Motor neuron (in vitro differentiated cells): ENCODE results near the gene FADS1. TPM values are rescaled to one million over a fixed set of nuclear protein-coding genes. Genes with fewer than 3 reads are reported as not detected.

Experiments used
- ATAC-seq, 8 experiments: fragments of 200-7000 bp; cut with Tn5 transposase; replicated peaks in 6 of 8; 2 replicates each; pipeline ENCODE4 v1.8.0; 2021; ENCODE audit warnings: mild to moderate bottlenecking in 8 of 8, moderate library complexity in 8 of 8
- H3K27ac ChIP-seq, 2 donors: fragments of 250-450 bp; sonication (Bioruptor Pico); 2 replicates each; pipeline ENCODE4 v1.9.0; 2021; ENCODE audit warnings: antibody characterized with exemption in 2 of 2, mild to moderate bottlenecking in 2 of 2, moderate library complexity in 1 of 2
- H3K4me1 ChIP-seq, 2 donors: fragments of 250-450 bp; sonication (Bioruptor Pico); replicated peaks in 1 of 2; 2 replicates each; pipeline ENCODE4 v1.6.1; 2021; ENCODE audit warnings: antibody characterized with exemption in 2 of 2, mild to moderate bottlenecking in 2 of 2, moderate library complexity in 1 of 2
- H3K4me3 ChIP-seq, 5 donors: fragments of 250-450 bp; sonication (Bioruptor Pico); 2 replicates each; pipeline ENCODE4 v1.9.0; 2021; ENCODE audit warnings: antibody characterized with exemption in 5 of 5, mild to moderate bottlenecking in 5 of 5, moderate library complexity in 4 of 5
- WGBS, 10 experiments: fragments of 450-650 bp; shearing (Covaris generic); methylation state at CpG; one replicate each; pipeline ENCODE4 v1.0.0; 2022; 5-methylcytosine and 5-hydroxymethylcytosine counted together
- in situ Hi-C, 9 experiments: fragments of 400-800 bp; cut with MboI; loops; one replicate each; pipeline ENCODE4 v1.15.0; 2021; ENCODE audit warnings: low sequenced_read_pairs in 9 of 9, low pct_unique_long_range_greater_than_20kb in 2 of 9; ENCODE audit not compliant: unreplicated experiment in 9 of 9
- total RNA-seq, 8 experiments: library from RNA; unstranded; fragments of 300-600 nt; gene quantifications; 2 replicates each; pipeline versions ENCODE4 v1.2.3 to v1.2.4, GENCODE V29; 2022

FADS1 gene
- total RNA-seq, 8 experiments from 2014 or later, result 55.0 to 165 (median 116) TPM

DNA sequence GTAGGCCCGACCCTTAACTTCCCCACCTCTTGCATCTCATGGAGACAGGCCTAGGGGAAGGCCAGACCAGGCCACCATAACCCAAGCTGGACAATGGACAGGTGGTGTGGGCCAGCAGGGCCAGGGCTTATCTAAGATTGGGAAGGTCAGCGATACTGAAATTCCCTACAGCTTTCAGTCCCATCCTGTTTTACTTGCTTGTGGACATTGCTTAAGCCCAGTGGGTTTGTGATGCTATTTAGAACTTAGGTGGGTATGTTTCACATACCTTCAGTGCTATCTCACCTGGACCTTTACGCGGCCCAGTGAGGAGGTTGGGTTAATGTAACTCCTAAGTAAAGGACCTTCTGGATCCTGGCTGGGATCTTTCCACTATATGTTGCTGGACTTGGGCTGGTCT, 13.0 kb upstream of the FADS1 start:
- ATAC-seq, result no peak
- 12 to 86% (median 51%) methylated on average over 1 to 4 of the region's 4 CpGs; no CpG with 5 or more reads in 4 of the 10 experiments for WGBS, 10 experiments
- H3K4me1 ChIP-seq, result peaks cover 53 to 57% of the 10 kb centered on the region in 2 donors
- H3K4me3 ChIP-seq, result peak overlapping the region; percentile 57 to 93 (median 90)
- H3K27ac ChIP-seq, result peak overlapping the region in 1 of 2 donors; percentile 98
- in situ Hi-C loops, result no loop called here

DNA sequence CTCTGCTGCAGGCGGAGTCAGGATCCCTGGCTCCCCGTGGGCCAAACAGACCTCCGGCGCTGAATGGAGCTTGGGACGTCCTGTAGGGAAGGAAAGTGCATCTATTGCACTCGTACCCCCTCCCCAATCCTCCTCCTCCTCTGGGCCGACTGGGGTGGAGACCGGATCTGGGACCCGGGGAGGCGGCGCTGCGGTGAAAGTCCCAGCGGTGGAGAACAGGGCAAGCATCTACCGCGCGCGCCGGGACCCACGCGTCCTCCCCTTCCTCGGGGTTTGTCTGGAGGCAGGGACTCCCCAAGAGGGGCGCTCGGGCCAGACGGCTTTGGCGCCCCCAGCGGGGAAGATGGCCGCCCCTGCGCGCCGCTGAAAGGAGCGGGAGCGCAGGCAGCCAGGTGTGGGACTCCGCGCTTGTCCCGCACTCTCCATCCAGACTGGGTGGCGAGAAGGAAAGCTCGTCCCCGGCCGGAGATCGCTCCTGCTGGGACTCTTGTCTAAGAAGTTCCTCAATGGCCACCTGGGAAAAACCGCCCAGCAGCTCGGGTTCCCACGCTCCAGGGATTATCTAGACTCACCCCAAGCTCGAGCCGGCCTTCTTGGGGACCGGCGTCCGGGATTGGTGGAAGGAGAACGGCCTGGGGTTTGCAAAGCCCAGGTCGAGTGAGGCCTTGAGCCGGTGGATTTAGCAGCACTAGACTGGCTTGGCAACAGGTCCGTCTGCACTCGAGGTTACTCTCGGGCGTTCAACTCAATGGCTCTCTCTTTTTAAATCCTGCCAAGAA, 12.0 kb upstream of the FADS1 start:
- in situ Hi-C loops, result no loop called here
- 0 to 4% (median 0%) methylated on average over 10 to 24 of the region's 55 CpGs; no CpG with 5 or more reads in 6 of the 10 experiments for WGBS, 10 experiments
- Histone ChIP-seq H3K4me3 (peak overlapping the region; percentile 57 to 93 (median 90)), H3K4me1 (peaks cover 43 to 47% of the 10 kb centered on the region in 2 donors), H3K27ac (peak overlapping the region; percentile 97 to 98)
- ATAC-seq, result peak; percentile 4 to 23 (median 10)

GRCh38 chr11:61828379-61828628, 11.5 kb upstream of the FADS1 start:
- Histone ChIP-seq H3K4me1 (peaks cover 38 to 43% of the 10 kb centered on the region in 2 donors), H3K4me3 (peak overlapping the region; percentile 57 to 93 (median 90)), H3K27ac (peak overlapping the region; percentile 97 to 98)
- no CpG with 5 or more reads among the region's 16 CpGs for WGBS, 10 experiments
- in situ Hi-C loops, result no loop called here
- no peak for ATAC-seq

- Histone ChIP-seq H3K4me1 (peaks cover 38 to 43% of the 10 kb centered on the region in 2 donors), H3K4me3 (peak within 1 kb of the TSS; percentile 57 to 93 (median 90)), H3K27ac (peak within 1 kb of the TSS; percentile 97 to 98)
- ATAC-seq, result peak; percentile 79 to 89 (median 85)
- WGBS, 10 experiments, result 0 to 3% (median 0%) methylated on average over 2 to 14 of the region's 83 CpGs; no CpG with 5 or more reads in 7 of the 10 experiments
- in situ Hi-C loops, result no loop called here
Measured at GRCh38 chr11:61827571-61828378, 11.0 kb upstream of the FADS1 start, which contains the start of gene FADS2. FADS2 (plus strand) TSS chr11:61828300; CDS start chr11:61828391, 91 bp downstream.

DNA sequence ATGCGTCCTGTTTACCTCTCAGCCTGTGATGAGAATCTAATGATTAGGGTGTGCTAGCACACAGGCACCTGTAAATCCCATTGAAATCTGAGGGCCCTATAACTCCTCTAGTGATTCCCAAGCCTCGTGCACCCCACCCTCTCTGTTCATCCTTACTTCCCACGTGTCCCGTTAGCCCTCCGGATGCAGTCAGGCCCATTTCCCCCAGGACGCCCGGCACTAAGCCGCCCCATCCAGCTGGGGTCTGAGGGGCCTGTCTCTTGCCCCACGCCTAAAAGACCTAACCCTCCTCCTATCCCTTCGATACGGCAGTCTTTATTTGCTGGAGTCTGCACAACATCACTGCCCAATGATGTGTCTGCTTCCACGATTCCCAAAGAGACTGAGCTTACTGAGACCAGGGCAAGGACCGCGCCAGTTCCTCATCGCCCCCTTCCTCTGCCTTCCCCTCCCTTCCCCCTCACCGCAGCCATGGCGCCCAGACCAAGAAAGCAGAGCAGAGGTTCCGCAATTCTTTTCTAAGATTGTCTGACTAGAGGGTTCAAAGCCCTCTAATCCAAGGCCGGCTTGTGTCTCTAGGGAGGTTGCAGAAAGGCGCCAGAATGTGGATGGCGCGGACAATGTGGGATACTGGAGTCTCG, 10.2 kb upstream of the FADS1 start:
- Histone ChIP-seq H3K27ac (peak overlapping the region; percentile 97 to 98), H3K4me3 (peak overlapping the region; percentile 57 to 93 (median 90)), H3K4me1 (peaks cover 31 to 36% of the 10 kb centered on the region in 2 donors)
- in situ Hi-C loops, result no loop called here
- peak in 5 of 8 experiments; percentile 1 to 6 (median 3) for ATAC-seq
- 4 to 20% (median 7%) methylated on average over 2 to 5 of the region's 23 CpGs; no CpG with 5 or more reads in 7 of the 10 experiments for WGBS, 10 experiments

- WGBS, 10 experiments, result 0 to 100% (median 90%) methylated on average over 1 to 2 of the region's 2 CpGs; no CpG with 5 or more reads in 3 of the 10 experiments
- in situ Hi-C loops, result no loop called here
- Histone ChIP-seq H3K4me1 (peaks cover 6 to 8% of the 10 kb centered on the region in 2 donors), H3K27ac (no peak overlapping the region), H3K4me3 (no peak overlapping the region)
- peak in 2 of 8 experiments; percentile 11 to 16 for ATAC-seq
Measured at GRCh38 chr11:61820174-61820573, 3.4 kb upstream of the FADS1 start.

DNA sequence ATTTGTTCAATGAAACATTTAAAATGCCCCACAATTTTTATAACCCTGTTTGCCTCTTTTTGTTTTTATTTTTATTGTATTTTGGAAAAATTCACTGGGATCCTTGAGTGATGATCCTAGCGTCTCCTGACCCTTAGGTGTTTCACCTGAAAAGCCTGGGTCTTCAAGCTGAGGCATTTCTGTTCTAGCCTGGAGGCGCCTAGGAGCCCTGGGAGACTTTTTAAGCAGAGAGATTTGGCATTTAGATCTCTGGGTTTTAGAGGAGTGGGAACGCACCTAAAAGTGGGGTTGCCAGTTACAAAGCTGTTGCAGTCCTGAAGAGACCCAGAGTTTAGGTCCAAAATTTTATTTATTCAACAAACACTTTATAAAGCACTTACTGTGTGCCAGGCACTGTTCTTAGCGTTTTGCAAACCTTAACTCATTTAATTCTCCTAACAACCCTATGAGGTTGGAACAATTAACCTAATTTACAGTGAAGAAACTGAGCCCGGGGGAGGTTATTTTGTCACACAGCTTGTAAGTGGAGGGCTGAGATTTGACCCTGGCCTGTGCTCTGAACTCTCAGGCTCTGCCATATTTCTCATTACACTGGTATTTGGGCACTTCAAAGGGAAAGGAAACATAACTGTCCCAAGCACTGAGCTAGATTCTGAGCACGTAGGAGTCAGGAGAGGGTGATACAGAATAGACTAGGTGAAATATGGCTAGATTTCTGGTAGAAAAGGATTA, 834 bp upstream of the FADS1 start:
- Histone ChIP-seq H3K27ac (peak overlapping the region; percentile 80 to 85), H3K4me1 (peaks cover 11 to 14% of the 10 kb centered on the region in 2 donors), H3K4me3 (peak overlapping the region; percentile 47 to 76 (median 69))
- in situ Hi-C loops, result no loop called here
- whole genome bisulfite sequencing, 10 experiments, result 24 to 100% (median 41%) methylated on average over 1 to 5 of the region's 6 CpGs; no CpG with 5 or more reads in 1 of the 10 experiments
- ATAC-seq, result no peak

DNA sequence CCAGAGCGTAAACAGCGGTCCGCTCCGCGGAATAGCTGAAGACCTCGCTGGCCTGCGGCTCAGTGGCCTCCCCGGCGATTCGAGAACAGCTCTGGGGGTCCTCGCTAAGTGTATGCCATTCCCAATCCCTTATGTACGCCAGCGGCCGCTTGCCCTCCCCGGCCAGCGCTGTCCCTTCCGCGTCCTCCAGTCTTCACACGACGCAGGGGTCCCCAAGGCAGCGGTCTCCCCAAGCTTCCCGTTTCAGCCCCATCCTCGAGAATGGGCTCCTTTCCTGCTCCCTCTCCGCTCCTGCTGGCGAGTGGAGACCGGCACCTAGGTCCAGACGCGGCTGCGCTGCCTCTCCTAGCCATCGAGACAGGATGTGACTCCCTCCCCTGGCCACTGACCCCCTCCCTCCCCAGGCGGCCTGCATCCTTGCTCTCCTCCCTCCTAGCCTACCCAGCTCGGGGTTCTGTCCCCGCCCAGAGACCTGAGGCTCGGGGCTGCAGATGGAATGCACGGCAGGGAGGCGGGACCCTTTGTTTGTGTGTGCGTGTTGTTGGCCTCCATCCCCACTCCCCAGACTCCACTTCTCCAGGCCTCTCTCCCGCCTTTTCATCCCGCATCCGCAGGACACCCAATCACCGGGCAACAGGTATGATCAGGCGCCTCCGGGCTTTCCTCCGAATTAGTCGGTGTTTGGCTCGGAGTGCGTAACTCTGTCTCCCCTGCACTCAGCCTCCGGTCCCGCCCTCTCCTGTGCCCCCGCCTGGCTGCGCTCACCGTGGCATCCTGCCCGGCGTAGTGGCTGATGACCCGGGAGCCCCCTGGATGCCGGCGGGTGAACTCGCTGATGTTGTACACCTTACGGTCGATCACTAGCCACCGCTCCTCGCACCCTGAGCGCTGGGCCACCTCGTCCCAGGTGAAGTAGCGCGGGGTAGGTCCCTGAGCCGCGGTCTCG, 740 bp downstream of the FADS1 start:
- ATAC-seq, result peak; percentile 12 to 30 (median 14)
- peak overlapping the region; percentile 92 to 94 for H3K27ac ChIP-seq
- peak overlapping the region; percentile 47 to 76 (median 69) for H3K4me3 ChIP-seq
- WGBS, 10 experiments, result 0 to 1% (median 0%) methylated on average over 1 to 12 of the region's 69 CpGs; no CpG with 5 or more reads in 4 of the 10 experiments
- in situ Hi-C loops, result no loop called here
- peaks cover 11 to 14% of the 10 kb centered on the region in 2 donors for H3K4me1 ChIP-seq

- peak; percentile 60 to 77 (median 74) for ATAC-seq
- H3K4me3 ChIP-seq, result peak overlapping the region; percentile 47 to 76 (median 69)
- peaks cover 11 to 14% of the 10 kb centered on the region in 2 donors for H3K4me1 ChIP-seq
- in situ Hi-C loops, result no loop called here
- 0 to 28% (median 4%) methylated on average over 1 to 12 of the region's 66 CpGs; no CpG with 5 or more reads in 2 of the 10 experiments for WGBS, 10 experiments
- peak overlapping the region; percentile 92 to 94 for H3K27ac ChIP-seq
Measured at GRCh38 chr11:61814958-61815789, 1.6 kb downstream of the FADS1 start.

DNA sequence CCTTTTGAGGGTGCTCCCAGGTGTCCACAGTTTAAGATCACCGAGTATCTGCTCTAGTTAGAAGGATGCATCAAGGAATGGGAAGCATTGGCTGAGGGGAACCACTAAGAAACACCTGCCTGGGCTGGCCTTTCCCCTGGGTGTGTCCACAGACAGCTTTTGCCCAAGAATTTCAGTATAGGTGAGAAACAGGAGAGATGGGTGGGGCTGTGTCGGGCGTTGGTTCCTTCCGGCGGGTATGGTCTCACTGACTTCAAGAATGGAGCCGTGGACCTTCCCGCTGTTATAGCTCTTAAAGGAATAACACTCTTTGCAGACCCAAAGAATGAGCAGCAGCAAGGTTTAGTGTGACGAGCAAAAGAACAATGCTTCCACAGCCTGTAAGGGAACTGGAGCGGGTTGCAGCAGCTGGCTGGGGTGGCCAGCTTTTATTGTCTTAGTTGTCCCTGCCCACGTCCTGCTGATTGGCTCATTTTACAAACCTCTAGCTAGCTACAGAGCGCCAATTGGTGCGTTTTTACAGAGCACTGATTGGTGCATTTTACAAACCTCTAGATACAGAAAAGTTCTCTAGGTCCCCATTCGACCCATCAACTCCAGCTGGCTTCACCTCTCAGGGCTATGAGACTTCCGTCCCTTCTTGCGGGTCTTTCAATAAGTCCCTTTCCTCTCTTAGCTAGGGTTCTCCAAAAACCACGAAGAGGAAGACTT, 2.4 kb downstream of the FADS1 start:
- WGBS, 10 experiments, result 57 to 100% (median 74%) methylated on average over 1 to 14 of the region's 16 CpGs
- peak in 6 of 8 experiments; percentile 2 to 34 (median 10) for ATAC-seq
- in situ Hi-C loops, result no loop called here
- Histone ChIP-seq H3K4me3 (peak overlapping the region; percentile 47 to 76 (median 69)), H3K4me1 (peaks cover 11 to 14% of the 10 kb centered on the region in 2 donors), H3K27ac (peak overlapping the region; percentile 91 to 94)
